Hematopoietic multipotent progenitor cell treated with erythropoietin and hydrocortisone succinate and interleukin-3 and kit ligand, for 15 days (in vitro differentiated cells): Measurements from ENCODE around the gene GATA1.

ENCODE experiments used
- DNase-seq: peaks from one replicate; pipeline ENCODE4 v3.0.0-alpha.2; 2015; ENCODE audit warnings: low spot score

GATA1 gene

GRCh38 chrX:48785186-48785539 lies 1.2 kb upstream of the GATA1 start:
- DNase-seq = peak; percentile 29

- peak; percentile 75 for DNase-seq
Measured at GRCh38 chrX:48785540-48786214, 713 bp upstream of the GATA1 start.

- peak; percentile 19 for DNase-seq
Measured at GRCh38 chrX:48786825-48787504, 575 bp downstream of the GATA1 start.

DNA sequence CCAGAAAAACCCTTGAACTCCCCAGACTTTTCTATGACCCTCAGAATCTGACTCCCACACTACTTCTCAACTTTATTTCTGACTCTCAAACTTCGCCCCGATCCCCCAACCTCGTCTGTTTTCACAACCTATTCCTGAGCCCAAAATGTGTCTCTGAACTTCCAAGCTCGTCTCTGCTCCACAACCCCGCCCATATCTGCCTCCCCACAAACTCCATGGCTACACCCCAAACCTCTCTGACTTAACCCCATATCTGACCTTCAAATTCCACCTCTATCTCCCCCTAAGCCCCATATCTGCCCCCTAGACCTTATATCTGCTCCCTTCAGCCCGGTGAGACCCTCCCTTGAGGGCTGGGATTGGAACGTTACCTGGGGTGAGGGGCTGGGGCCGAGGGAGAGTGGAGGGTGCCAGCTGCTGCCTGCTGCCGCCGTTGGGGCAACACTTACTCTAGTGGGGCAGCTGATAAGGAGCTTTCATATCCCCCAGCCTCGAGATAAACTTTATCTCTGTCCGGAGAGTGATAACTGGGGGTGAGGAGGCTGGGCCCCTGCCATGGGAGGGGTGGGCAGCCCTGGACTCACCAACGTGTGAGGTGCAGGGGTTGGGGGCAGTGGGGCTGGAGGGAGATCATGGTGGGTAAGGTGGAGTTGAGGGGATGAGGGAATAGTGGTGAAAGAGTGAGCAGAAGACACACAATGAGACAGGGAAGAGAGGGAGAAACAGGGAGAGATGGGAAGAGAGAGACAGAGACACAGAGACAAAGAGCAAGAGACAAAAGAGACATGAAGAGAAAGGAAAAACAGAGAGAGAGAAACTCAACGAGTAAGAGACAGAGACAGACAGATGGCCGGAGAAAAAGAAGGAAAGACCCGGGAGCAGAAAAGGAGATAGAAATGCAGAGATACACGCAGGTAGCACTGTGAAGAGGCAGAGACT lies 1.4 kb downstream of the GATA1 start:
- peak; percentile 51 for DNase-seq

DNA sequence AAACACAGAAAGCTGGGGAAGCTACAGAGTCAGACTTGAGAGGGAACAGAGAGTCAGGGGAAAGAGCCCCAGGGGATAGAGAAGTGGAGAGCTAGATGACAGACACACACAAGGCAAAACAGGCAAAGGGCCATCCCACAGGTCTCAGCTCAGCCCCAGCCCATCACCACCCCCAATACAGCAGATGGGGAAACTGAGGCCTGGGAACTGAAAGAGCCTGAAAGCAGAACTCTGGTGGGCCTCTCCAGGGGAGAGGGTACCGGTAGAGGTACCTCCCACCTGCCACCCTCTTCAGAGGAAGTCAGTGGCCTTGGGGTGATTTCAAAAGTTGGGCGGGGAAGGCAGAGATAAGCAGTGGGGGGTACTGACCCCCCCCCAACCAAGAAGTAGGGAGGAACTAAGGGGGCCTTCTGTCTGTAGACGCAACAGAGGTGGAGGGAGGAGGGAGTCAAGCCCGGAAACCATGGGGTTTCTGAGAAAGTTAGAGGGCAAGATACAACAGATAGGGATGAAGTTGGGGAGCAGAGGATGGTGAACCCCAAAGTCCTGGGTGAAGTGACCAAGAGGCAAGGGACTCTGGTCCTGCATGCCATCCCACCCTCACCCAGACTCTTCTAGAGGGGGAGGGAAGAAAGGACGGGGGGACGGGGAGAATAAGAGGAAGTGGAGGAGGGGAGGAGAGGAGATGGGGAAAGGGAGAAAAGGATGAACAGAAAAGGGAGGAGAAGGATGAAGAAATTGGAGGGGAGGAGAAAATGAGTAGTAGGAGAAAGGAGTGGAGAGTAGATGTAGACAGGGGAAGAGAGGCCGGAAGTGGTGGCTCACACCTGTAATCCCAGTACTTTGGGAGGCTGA lies 3.2 kb downstream of the GATA1 start:
- peak; percentile 39 for DNase-seq

GRCh38 chrX:48790477-48790876 lies 4.1 kb downstream of the GATA1 start:
- no peak for DNase-seq

GRCh38 chrX:48791063-48791820 lies 4.9 kb downstream of the GATA1 start:
- DNase-seq = no peak

GRCh38 chrX:48792219-48792618 lies 5.8 kb downstream of the GATA1 start:
- no peak for DNase-seq

DNA sequence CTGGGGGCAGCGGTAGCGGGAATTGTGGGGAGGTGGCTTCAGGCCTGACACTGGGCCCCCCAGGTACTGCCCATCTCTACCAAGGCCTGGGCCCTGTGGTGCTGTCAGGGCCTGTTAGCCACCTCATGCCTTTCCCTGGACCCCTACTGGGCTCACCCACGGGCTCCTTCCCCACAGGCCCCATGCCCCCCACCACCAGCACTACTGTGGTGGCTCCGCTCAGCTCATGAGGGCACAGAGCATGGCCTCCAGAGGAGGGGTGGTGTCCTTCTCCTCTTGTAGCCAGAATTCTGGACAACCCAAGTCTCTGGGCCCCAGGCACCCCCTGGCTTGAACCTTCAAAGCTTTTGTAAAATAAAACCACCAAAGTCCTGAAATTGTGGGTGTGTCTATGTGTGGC lies 7.5 kb downstream of the GATA1 start:
- no peak for DNase-seq

GRCh38 chrX:48794340-48794910 lies 8.0 kb downstream of the GATA1 start:
- DNase-seq = peak; percentile 49

DNA sequence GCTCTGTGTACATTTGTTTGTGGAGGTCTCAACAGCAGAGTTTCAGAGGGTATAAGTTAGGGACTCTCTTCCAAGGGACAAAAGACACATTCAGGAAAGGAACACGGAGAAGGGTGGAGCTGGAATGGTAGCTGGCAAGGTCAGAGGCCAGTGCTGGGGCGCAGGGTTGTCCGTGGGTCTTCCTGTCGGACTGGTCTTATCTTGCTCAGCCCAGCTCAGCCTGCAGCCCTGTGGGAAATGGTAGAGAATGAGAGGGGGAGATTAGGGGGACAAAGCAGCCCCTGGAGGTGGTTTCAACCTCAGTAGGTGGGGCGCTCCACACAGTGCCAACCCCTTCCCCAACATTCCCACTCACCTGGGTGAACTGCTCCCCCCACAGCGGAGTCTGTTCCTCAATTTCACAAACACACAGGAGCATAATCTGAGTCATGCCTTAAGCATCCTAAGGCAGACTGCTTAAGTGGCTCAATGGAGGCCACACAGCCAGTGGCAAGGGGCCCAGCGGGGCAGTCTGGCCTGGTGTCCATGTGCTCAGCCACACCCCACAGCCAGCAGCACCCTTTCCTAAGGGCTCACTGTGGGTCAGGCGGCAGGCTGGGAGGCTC lies 8.6 kb downstream of the GATA1 start:
- DNase-seq = peak; percentile 16

DNA sequence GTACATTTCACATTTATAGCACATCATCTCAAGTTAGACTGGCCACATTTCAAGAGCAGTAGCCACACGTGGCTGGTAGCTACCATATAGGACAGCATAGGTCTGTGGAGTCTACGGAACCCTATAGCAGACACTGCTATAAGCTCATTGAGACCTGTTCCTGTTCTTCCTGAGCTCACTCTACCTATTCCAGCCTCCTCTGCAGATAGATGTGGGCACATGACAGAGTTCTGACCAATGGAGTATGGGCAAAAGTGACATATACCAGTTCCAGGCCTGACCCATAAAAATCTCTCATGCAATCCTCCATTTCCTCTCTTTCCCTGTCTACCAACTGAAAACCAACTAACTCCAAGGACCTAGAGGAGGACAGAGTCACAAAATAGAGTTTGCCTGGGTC lies 11.9 kb downstream of the GATA1 start:
- DNase-seq = no peak

- peak; percentile 75 for DNase-seq
Measured at GRCh38 chrX:48800574-48801279, 14.3 kb downstream of the GATA1 start.

DNA sequence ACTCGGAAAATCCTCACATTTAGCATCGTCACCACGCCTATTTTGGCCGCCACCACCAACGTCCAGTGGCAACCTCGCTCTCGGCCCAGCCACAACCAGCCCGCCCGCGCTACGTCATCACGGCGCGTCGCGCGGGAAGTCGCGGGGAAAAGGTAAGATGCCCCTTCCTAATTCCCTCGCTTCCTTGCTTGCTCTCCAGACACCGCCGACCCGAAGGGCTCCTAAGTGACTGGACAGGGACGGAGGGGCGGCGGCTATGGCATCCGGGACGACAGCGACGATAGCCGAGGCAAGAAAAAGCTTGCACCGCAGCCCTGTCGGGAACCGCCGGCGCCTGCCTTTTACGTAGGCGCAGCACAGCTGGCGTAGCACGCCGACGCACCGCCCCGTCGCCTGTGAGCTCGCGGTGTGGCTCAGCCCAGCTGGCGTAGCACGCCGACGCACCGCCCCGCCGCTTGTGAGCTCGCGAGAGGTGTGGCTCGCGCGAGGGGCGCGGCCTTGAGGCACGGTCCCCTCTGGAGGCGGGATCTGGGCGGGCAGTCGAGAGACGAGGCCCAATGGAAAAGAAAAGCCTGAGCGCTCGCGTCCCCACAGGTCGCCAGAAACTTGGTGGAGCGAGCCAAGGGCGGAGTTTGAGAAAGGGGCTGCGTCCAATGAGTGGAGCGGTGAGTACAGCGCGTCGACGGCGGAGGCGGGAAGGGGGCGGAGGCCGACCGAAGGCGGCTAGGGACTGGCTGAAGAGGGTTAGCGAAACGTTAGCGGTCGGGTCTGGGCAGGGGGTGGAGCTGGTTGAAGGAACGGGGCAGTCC lies 15.1 kb downstream of the GATA1 start, which contains the start of gene HDAC6:
TSS of gene HDAC6 (plus strand) at position 788 of the 809 bp plus-strand sequence. CDS start 626 bp downstream, outside the sequence.
- DNase-seq = peak; percentile 98

GRCh38 chrX:48802089-48802904 lies 15.9 kb downstream of the GATA1 start:
- DNase-seq = peak; percentile 81

DNA sequence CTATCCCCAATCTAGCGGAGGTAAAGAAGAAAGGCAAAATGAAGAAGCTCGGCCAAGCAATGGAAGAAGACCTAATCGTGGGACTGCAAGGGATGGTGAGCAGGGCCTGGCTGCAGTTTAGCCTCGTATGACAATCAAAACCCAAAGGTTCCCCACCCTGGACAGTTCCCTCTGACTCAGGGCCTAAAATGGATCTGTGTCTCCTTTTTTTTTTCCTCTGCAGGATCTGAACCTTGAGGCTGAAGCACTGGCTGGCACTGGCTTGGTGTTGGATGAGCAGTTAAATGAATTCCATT lies 16.5 kb downstream of the GATA1 start:
- no peak for DNase-seq

DNA sequence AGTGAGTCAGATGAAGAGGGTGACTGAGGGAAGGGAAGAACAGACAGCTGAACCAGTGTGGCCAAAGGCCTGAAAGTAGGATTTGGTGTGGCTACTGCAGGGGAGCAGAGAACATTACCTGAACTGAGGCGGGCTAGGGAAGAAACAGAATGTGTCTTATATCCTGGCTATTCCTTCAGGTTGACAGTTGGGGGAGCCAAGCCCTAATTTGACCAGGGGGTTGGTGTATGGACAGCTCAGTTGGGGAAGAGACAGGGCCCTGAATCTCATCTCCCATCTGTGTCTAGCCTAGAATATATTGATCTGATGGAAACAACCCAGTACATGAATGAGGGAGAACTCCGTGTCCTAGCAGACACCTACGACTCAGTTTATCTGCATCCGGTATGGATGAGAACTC lies 19.7 kb downstream of the GATA1 start:
- no peak for DNase-seq

GRCh38 chrX:48813644-48814043 lies 27.3 kb downstream of the GATA1 start:
- no peak for DNase-seq
